ENCODE results near the gene TMPRSS9.

- TF ChIP-seq, protein P1, sequence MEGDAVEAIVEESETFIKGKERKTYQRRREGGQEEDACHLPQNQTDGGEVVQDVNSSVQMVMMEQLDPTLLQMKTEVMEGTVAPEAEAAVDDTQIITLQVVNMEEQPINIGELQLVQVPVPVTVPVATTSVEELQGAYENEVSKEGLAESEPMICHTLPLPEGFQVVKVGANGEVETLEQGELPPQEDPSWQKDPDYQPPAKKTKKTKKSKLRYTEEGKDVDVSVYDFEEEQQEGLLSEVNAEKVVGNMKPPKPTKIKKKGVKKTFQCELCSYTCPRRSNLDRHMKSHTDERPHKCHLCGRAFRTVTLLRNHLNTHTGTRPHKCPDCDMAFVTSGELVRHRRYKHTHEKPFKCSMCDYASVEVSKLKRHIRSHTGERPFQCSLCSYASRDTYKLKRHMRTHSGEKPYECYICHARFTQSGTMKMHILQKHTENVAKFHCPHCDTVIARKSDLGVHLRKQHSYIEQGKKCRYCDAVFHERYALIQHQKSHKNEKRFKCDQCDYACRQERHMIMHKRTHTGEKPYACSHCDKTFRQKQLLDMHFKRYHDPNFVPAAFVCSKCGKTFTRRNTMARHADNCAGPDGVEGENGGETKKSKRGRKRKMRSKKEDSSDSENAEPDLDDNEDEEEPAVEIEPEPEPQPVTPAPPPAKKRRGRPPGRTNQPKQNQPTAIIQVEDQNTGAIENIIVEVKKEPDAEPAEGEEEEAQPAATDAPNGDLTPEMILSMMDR (IDR thresholded peaks at IDR 0.05): no peak
- TF ChIP-seq POLR2A (IDR thresholded peaks at IDR 0.05): no peak
Observed at GRCh38 chr19:2333027-2333806, 26.8 kb upstream of the TMPRSS9 start.
